Liver (tissue), 9 donors: ENCODE results near the gene DIPK1C. TPM values are rescaled to one million over a fixed set of nuclear protein-coding genes. Genes with fewer than 3 reads are reported as not detected.

Source experiments
- DNase-seq: peaks from one replicate; pipeline ENCODE4 v3.0.0-alpha.2; 2017; ENCODE audit warnings: low spot score
- H3K27ac ChIP-seq, 2 donors: one replicate each; pipeline ENCODE4 v1.7.0; 2013; ENCODE audit warnings: inconsistent platforms in 2 of 2, low read length in 2 of 2, control low read depth in 1 of 2, low read depth in 1 of 2, mild to moderate bottlenecking in 1 of 2
- H3K27me3 ChIP-seq, 4 donors: one replicate each; pipeline versions ENCODE4 v1.6.1 to v1.7.0; 2013; ENCODE audit warnings: low read length in 3 of 4, inconsistent platforms in 1 of 4, mild to moderate bottlenecking in 1 of 4, moderate library complexity in 1 of 4; ENCODE audit not compliant: control insufficient read depth in 4 of 4, insufficient read depth in 4 of 4
- H3K36me3 ChIP-seq, 4 donors: one replicate each; pipeline versions ENCODE4 v1.6.1 to v1.7.0; 2013; ENCODE audit warnings: low read length in 3 of 4, mild to moderate bottlenecking in 3 of 4, low read depth in 1 of 4, moderate library complexity in 1 of 4; ENCODE audit not compliant: control insufficient read depth in 4 of 4, insufficient read depth in 3 of 4
- H3K4me1 ChIP-seq, 4 donors: one replicate each; pipeline versions ENCODE4 v1.6.1 to v1.7.0; 2013; ENCODE audit warnings: low read length in 3 of 4, mild to moderate bottlenecking in 3 of 4, moderate library complexity in 1 of 4; ENCODE audit not compliant: control insufficient read depth in 4 of 4, insufficient read depth in 4 of 4
- H3K4me3 ChIP-seq, 3 donors: one replicate each; pipeline versions ENCODE4 v1.6.1 to v1.7.0; 2013; ENCODE audit warnings: low read length in 3 of 3, control low read depth in 1 of 3, low read depth in 1 of 3, mild to moderate bottlenecking in 1 of 3
- H3K9ac ChIP-seq, 2 donors: one replicate each; pipeline ENCODE4 v1.7.0; 2013; ENCODE audit warnings: low read length in 2 of 2, mild to moderate bottlenecking in 2 of 2, moderate library complexity in 2 of 2, control low read depth in 1 of 2, low read depth in 1 of 2
- H3K9me3 ChIP-seq, 4 donors: one replicate each; pipeline versions ENCODE4 v1.6.1 to v1.7.0; 2013; ENCODE audit warnings: low read length in 3 of 4; ENCODE audit not compliant: control insufficient read depth in 4 of 4
- ATF3 ChIP-seq: IDR thresholded peaks from 2 replicates; pipeline ENCODE4 v1.6.1; 2016; ENCODE audit warnings: antibody characterized with exemption
- CTCF ChIP-seq: fragments of 150-350 bp; IDR thresholded peaks from 2 replicates; pipeline ENCODE4 v1.5.1; 2017; ENCODE audit warnings: improper control_type of control experiment, low read depth, low read length; ENCODE audit not compliant: missing input control
- EGR1 ChIP-seq, 2 donors: IDR thresholded peaks; 2 replicates each; pipeline ENCODE4 v1.6.1; 2016 to 2018; ENCODE audit warnings: antibody characterized with exemption in 2 of 2, low read depth in 2 of 2
- FOXA1 ChIP-seq: IDR thresholded peaks from 2 replicates; pipeline ENCODE4 v1.6.1; 2016; ENCODE audit warnings: antibody characterized with exemption
- FOXA2 ChIP-seq: IDR thresholded peaks from 2 replicates; pipeline ENCODE4 v1.6.1; 2016; ENCODE audit warnings: antibody characterized with exemption
- GABPA ChIP-seq, 2 donors: IDR thresholded peaks in 1 of 2; conservative IDR thresholded peaks in 1 of 2; 2 replicates each; pipeline ENCODE4 v1.6.1; 2016; ENCODE audit warnings: antibody characterized with exemption in 2 of 2, mild to moderate bottlenecking in 1 of 2, moderate library complexity in 1 of 2
- HNF4A ChIP-seq, 2 donors: conservative IDR thresholded peaks; 2 replicates each; pipeline ENCODE4 v1.6.1; 2016; ENCODE audit warnings: antibody characterized with exemption in 2 of 2, mild to moderate bottlenecking in 2 of 2
- HNF4G ChIP-seq: IDR thresholded peaks from 2 replicates; pipeline ENCODE4 v1.6.1; 2016; ENCODE audit warnings: antibody characterized with exemption
- JUND ChIP-seq, 2 donors: IDR thresholded peaks; 2 replicates each; pipeline ENCODE4 v1.6.1; 2016; ENCODE audit warnings: antibody characterized with exemption in 2 of 2
- NR2F2 ChIP-seq: IDR thresholded peaks from 2 replicates; pipeline ENCODE4 v1.6.1; 2016; ENCODE audit warnings: antibody characterized with exemption
- RAD21 ChIP-seq, 2 donors: IDR thresholded peaks; 2 replicates each; pipeline ENCODE4 v1.6.1; 2016; ENCODE audit warnings: antibody characterized with exemption in 2 of 2, mild to moderate bottlenecking in 2 of 2
- REST ChIP-seq: IDR thresholded peaks from 2 replicates; pipeline ENCODE4 v1.6.1; 2016; ENCODE audit warnings: antibody characterized with exemption, mild to moderate bottlenecking
- RXRA ChIP-seq, 2 donors: IDR thresholded peaks; 2 replicates each; pipeline ENCODE4 v1.6.1; 2017 to 2018; ENCODE audit warnings: antibody characterized with exemption in 2 of 2, mild to moderate bottlenecking in 1 of 2
- SP1 ChIP-seq: IDR thresholded peaks from 2 replicates; pipeline ENCODE4 v1.6.1; 2018; ENCODE audit warnings: antibody characterized with exemption, mild to moderate bottlenecking
- TAF1 ChIP-seq: conservative IDR thresholded peaks from 2 replicates; pipeline ENCODE4 v1.6.1; 2016; ENCODE audit warnings: antibody characterized with exemption, mild to moderate bottlenecking
- YY1 ChIP-seq: IDR thresholded peaks from 2 replicates; pipeline ENCODE4 v1.6.1; 2016; ENCODE audit warnings: antibody characterized with exemption, mild to moderate bottlenecking
- WGBS: extraction: QIAGEN DNeasy Blood & Tissue Kit; methylation state at CpG from one replicate; pipeline ENCODE4 v1.1.7; 2013; 5-methylcytosine and 5-hydroxymethylcytosine counted together
- polyA plus RNA-seq, 2 donors: library from polyadenylated mRNA; stranded (reverse) in 1 of 2; unstranded in 1 of 2; fragments of 200-250 nt in 1 of 2; fragments of >200 nt in 1 of 2; fragmentation: Nextera tagmentation in 1 of 2; extraction: Ambion mirVana in 1 of 2; gene quantifications; one replicate each; pipeline versions ENCODE4 v1.2.1 to v1.2.3, GENCODE V29; 2013 to 2015
- total RNA-seq, 2 donors: library from RNA; depleted of rRNA; stranded (reverse); fragments of >200 nt; gene quantifications; one replicate each; pipeline ENCODE4 v1.2.3, GENCODE V29; 2014
- TF ChIP-seq, protein P1 (sequence below): IDR thresholded peaks from 2 replicates; pipeline ENCODE4 v1.6.1; 2016; ENCODE audit warnings: antibody characterized with exemption
- TF ChIP-seq, protein P2 (sequence below): IDR thresholded peaks from 2 replicates; pipeline ENCODE4 v1.6.1; 2016; ENCODE audit warnings: antibody characterized with exemption
- donor health status: healthy.
- donor health status: healthy.
- donor health status: healthy.
- donor health status: healthy.
- donor health status: healthy.

The DIPK1C gene
- total and polyA plus RNA-seq, 4 donors, result 0.06 to 0.19 (median 0.08) TPM; not detected in 1

DNA sequence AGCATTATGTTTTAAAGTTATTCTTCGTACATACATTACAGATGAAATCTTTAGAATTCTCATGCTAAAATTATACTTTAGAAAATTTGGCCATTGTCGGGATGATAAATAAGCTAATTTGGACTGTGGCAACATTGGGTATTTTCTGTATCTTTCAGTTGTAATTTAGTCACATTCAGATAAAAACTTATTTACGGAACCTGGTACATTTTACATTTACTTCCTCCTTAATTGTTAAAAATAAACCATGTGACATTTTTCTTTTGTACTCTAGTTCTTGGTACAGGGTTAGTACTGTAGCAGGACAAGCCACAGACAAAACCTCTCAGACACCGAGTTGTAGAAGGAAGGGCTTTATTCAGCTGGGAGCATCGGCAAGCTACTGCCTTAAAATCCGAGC, 43.3 kb upstream of the DIPK1C start (continued):
- TF ChIP-seq REST, result no peak
- TF ChIP-seq NR2F2, result no peak
- TF ChIP-seq TAF1, result no peak
- no peak for TF ChIP-seq HNF4A (conservative IDR thresholded peaks at IDR 0.05)
- TF ChIP-seq RXRA (IDR thresholded peaks at IDR 0.05), result no peak
- TF ChIP-seq RAD21 (IDR thresholded peaks at IDR 0.05), result no peak
- no peak for TF ChIP-seq EGR1 (IDR thresholded peaks at IDR 0.05; ENCODE audit: low read depth in 2 of 2)

- Histone ChIP-seq H3K4me3 (peak overlapping the region; percentile 27 to 61 (median 39)), H3K4me1 (peaks cover 5 to 46% (median 35%) of the 10 kb centered on the region in 4 donors), H3K9ac (peak overlapping the region; percentile 85 to 96), H3K36me3 (peaks cover 5 to 17% (median 16%) of the 10 kb centered on the region in 4 donors), H3K27me3 (no peaks in the 10 kb centered on the region), H3K27ac (peak overlapping the region; percentile 96 to 97), H3K9me3 (no peaks in the 10 kb centered on the region)
- TF ChIP-seq JUND (IDR thresholded peaks at IDR 0.05), result peak in 1 of 2 donors; percentile 36
- TF ChIP-seq TAF1, result peak; percentile 46
- peak; percentile 16 to 67 for TF ChIP-seq GABPA (IDR thresholded peaks at IDR 0.05 in 1 of 2, conservative IDR thresholded peaks at IDR 0.05 in 1 of 2)
- TF ChIP-seq CTCF, result peak; percentile 0
- TF ChIP-seq, protein P1, sequence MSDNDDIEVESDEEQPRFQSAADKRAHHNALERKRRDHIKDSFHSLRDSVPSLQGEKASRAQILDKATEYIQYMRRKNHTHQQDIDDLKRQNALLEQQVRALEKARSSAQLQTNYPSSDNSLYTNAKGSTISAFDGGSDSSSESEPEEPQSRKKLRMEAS, result peak; percentile 69
- peak; percentile 36 for TF ChIP-seq ATF3
- TF ChIP-seq HNF4G, result no peak
- TF ChIP-seq REST, result peak; percentile 54
- TF ChIP-seq NR2F2, result no peak
- TF ChIP-seq, protein P2, sequence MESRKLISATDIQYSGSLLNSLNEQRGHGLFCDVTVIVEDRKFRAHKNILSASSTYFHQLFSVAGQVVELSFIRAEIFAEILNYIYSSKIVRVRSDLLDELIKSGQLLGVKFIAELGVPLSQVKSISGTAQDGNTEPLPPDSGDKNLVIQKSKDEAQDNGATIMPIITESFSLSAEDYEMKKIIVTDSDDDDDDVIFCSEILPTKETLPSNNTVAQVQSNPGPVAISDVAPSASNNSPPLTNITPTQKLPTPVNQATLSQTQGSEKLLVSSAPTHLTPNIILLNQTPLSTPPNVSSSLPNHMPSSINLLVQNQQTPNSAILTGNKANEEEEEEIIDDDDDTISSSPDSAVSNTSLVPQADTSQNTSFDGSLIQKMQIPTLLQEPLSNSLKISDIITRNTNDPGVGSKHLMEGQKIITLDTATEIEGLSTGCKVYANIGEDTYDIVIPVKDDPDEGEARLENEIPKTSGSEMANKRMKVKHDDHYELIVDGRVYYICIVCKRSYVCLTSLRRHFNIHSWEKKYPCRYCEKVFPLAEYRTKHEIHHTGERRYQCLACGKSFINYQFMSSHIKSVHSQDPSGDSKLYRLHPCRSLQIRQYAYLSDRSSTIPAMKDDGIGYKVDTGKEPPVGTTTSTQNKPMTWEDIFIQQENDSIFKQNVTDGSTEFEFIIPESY, result no peak
- TF ChIP-seq RXRA (IDR thresholded peaks at IDR 0.05), result peak in 1 of 2 donors; percentile 59
- no peak for TF ChIP-seq EGR1 (IDR thresholded peaks at IDR 0.05; ENCODE audit: low read depth in 2 of 2)
- peak in 1 of 2 donors; percentile 51 for TF ChIP-seq HNF4A (conservative IDR thresholded peaks at IDR 0.05)
- TF ChIP-seq SP1, result peak; percentile 51
- no peak for TF ChIP-seq FOXA1
- TF ChIP-seq RAD21 (IDR thresholded peaks at IDR 0.05), result no peak
- TF ChIP-seq FOXA2, result no peak
- TF ChIP-seq YY1, result peak; percentile 78
- WGBS, result 23% methylated on average over 9 of the region's 9 CpGs
- no peak for DNase-seq
Measured at GRCh38 chr18:74499633-74500032, 42.5 kb upstream of the DIPK1C start.
